Iris pigment epithelial cell (primary cell): ENCODE measurements around the gene CEP85L.
A peak's percentile ranks its signal among the peaks of the same experiment; 100 is the strongest.

ENCODE experiments used
- DNase-seq: peaks from one replicate; pipeline ENCODE4 v3.0.0-alpha.2; 2011; ENCODE audit warnings: low read depth

CEP85L gene

GRCh38 chr6:118536478-118536877 is 114.9 kb downstream of the CEP85L start:
- no peak for DNase-seq

GRCh38 chr6:118535176-118535844 is 116.1 kb downstream of the CEP85L start:
- DNase-seq: peak; percentile 40

GRCh38 chr6:118530942-118531341 is 120.4 kb downstream of the CEP85L start:
- no peak for DNase-seq

- DNase-seq: peak; percentile 36
These were observed 121.6 kb downstream of the CEP85L start for GRCh38 chr6:118529756-118530155.

GRCh38 chr6:118528129-118528528 is 123.3 kb downstream of the CEP85L start:
- no peak for DNase-seq

- no peak for DNase-seq
These were observed 125.2 kb downstream of the CEP85L start for GRCh38 chr6:118525913-118526780.

GRCh38 chr6:118524686-118525085 is 126.7 kb downstream of the CEP85L start:
- DNase-seq: no peak

GRCh38 chr6:118523216-118523615 is 128.2 kb downstream of the CEP85L start:
- DNase-seq: no peak

GRCh38 chr6:118522422-118522821 is 129.0 kb downstream of the CEP85L start:
- no peak for DNase-seq

GRCh38 chr6:118514689-118515088 is 136.7 kb downstream of the CEP85L start:
- no peak for DNase-seq

- no peak for DNase-seq
These were observed 139.3 kb downstream of the CEP85L start for GRCh38 chr6:118511930-118512715.

GRCh38 chr6:118509009-118509617 is 142.3 kb downstream of the CEP85L start:
- peak; percentile 47 for DNase-seq

GRCh38 chr6:118507636-118508035 is 143.8 kb downstream of the CEP85L start:
- DNase-seq: no peak

GRCh38 chr6:118506071-118506638 is 145.2 kb downstream of the CEP85L start:
- DNase-seq: no peak

GRCh38 chr6:118505656-118506055 is 145.7 kb downstream of the CEP85L start:
- no peak for DNase-seq

- DNase-seq: no peak
These were observed 146.8 kb downstream of the CEP85L start for GRCh38 chr6:118504611-118505010.

- DNase-seq: no peak
These were observed 149.2 kb downstream of the CEP85L start for GRCh38 chr6:118502169-118502568.

GRCh38 chr6:118501765-118502164 is 149.6 kb downstream of the CEP85L start:
- no peak for DNase-seq

- DNase-seq: no peak
These were observed 150.3 kb downstream of the CEP85L start for GRCh38 chr6:118501099-118501498.

GRCh38 chr6:118500130-118501015 is 151.0 kb downstream of the CEP85L start:
- DNase-seq: no peak
